HG02678 (cell line): ENCODE data around the gene ZNF566.
"Not testable (repeated sequence)": the region's sequence is repeated elsewhere in the genome, so short reads cannot be mapped to it uniquely, and the experiment has no call there.

Experiments used
- ATAC-seq: cut with Tn5 transposase; IDR thresholded peaks from one replicate; pipeline ENCODE4 v1.9.1; 2021; ENCODE audit warnings: mild to moderate bottlenecking, moderate library complexity; ENCODE audit not compliant: unreplicated experiment

The ZNF566 gene

GRCh38 chr19:36489118-36489919 lies at the start of gene ZNF566:
ZNF566 (minus strand) TSS chr19:36489561; CDS start chr19:36476557, 13,004 bp downstream.
- ATAC-seq = peak; percentile 94

DNA sequence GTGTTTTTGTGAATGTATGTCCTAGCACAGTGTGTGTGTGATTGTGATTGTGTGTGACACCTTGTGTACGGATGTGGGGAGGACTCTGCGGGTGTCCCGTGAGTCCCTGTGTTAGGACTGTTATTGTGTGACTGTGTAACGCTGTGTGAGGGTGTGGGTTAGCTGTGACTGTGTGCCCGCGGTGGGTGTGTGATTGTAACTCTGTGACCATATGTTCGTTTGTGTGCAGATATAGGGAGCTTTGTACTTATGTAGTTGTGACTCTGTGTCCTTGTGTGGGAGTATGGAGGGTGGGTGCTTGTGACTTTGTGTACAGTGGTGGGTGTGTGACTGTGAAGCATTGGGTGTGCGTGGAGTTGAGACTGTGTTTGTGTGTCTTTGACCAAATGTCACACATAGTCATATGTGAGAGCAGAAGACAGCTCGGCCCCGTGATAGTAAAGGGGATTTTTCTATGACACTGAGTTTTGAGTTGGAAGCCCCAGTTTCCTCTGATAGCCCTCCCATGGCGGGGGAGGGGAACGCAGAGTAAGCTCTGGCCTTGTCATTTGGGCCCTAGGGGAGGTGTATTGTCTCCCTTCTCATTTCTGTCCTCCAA lies 39.7 kb upstream of the ZNF566 start:
- ATAC-seq = no peak

GRCh38 chr19:36528194-36528920 lies 39.0 kb upstream of the ZNF566 start, which contains the start of gene ZNF260:
ZNF260 (minus strand) TSS chr19:36528271; CDS start chr19:36515238, 13,033 bp downstream.
- ATAC-seq = peak; percentile 89

GRCh38 chr19:36527873-36528193 lies 38.5 kb upstream of the ZNF566 start:
- no peak for ATAC-seq

- ATAC-seq = no peak
Measured at GRCh38 chr19:36527341-36527740, 38.0 kb upstream of the ZNF566 start.

DNA sequence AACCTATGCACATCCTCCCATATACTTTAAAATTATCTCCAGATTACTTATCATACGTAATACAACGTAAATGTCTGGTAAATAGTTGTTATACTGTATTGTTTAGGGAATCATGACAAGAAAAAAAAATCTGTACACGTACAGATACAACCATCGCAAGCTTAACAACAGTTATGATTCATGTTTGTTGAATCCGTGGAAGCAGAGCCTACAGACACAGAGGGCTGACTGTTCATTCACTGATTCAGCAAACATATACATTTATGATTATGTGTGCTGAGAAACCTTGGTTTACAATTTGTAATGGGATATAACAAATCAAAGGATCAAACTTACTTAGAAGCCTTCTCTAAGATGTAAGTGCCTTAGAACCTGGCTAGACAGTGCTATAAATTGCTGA lies 37.2 kb upstream of the ZNF566 start:
- no peak for ATAC-seq

GRCh38 chr19:36524617-36525016 lies 35.3 kb upstream of the ZNF566 start:
- ATAC-seq = no peak

GRCh38 chr19:36514012-36514612 lies 24.8 kb upstream of the ZNF566 start:
- no peak for ATAC-seq

- no peak for ATAC-seq
Measured at GRCh38 chr19:36508325-36508724, 19.0 kb upstream of the ZNF566 start.

- no peak for ATAC-seq
Measured at GRCh38 chr19:36501973-36502372, 12.6 kb upstream of the ZNF566 start.

GRCh38 chr19:36497001-36497400 lies 7.6 kb upstream of the ZNF566 start:
- ATAC-seq = no peak

DNA sequence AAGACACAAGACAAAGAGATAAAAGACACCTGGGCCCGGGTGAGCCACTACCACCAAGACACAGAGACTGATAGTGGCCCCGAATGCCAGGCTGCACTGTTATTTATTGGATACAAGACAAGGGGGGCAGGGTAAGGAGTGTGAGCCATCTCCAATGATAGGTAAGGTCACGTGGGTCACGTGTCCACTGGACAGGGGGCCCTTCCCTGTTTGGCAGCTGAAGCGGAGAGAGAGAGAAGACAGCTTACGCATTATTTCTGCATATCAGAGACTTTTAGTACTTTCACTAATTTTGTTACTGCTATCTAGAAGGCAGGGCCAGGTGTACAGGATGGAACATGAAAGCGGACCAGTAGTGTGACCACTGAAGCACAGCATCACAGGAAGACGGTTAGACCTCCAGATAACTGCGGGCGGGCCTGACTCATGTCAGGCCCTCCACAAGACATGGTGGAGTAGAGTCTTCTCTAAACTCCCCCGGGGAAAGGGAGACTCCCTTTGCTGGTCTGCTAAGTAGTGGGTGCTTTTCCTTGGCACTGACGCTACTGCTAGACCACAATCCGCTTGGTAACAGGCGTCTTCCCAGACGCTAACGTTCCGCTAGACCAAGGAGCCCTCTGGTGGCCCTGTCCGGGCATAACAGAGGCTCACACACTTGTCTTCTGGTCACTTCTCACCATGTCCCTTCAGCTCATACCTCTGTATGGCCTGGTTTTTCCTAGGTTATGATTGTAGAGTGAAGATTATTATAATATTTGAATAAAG lies 3.5 kb upstream of the ZNF566 start:
- ATAC-seq = not testable (repeated sequence)

- not testable (repeated sequence) for ATAC-seq
Measured at GRCh38 chr19:36490846-36491245, 1.5 kb upstream of the ZNF566 start.

DNA sequence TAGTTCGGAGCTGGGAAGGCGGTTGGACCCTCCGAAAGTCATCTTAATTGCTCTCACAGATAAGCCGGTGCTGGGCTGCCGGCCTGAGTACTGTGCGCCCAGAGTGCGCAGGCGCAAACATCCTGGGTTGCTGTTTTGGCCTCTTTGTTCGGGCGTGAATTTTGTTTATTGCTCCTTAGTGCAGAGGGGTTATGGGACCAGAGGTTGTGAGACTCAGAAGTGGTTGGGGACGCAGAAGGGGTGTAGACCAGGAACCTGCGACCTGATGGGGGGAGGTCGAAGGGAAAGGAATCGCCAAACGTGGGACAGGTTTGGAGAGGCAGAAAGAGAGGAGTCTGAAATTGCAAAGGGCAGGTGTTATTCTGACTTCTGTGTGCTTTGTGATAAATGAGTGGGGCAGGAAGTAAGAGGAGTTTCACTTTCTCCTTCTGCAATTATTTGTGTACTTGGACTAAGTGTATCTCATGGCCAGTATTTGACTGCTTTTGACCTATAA lies 607 bp upstream of the ZNF566 start:
- ATAC-seq = peak; percentile 46

DNA sequence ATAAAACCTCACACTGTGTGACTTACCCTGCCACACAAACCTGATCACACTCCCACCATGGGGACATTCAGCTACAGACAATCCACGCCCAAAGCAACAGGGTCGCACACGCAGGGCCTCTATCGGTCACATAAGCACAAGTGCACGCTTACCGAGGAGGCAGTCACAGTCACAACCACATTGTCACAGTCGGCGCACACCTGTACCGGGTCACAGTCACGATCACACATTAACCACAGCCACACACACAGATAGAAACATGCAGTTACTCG lies 579 bp downstream of the ZNF566 start:
- peak; percentile 20 for ATAC-seq

- ATAC-seq = no peak
Measured at GRCh38 chr19:36488118-36488845, 1.1 kb downstream of the ZNF566 start.

DNA sequence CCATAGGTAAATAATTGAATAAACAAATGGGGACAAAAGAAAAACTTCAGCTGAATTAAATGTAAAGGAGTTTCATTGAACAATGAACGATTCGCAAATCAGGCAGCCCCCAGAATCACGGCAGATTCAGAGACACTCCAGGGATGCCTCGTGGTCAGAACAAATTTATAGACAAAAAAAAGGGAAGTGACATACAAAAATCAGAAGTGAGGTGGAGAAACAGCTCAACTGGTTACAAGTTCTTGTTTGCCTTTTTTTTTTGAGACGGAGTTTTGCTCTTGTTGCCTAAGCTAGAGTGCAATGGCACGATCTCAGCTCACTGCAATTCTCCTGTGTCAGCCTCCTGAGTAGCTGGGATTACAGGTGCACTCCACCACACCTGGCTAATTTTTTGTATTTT lies 5.7 kb downstream of the ZNF566 start:
- ATAC-seq = no peak

DNA sequence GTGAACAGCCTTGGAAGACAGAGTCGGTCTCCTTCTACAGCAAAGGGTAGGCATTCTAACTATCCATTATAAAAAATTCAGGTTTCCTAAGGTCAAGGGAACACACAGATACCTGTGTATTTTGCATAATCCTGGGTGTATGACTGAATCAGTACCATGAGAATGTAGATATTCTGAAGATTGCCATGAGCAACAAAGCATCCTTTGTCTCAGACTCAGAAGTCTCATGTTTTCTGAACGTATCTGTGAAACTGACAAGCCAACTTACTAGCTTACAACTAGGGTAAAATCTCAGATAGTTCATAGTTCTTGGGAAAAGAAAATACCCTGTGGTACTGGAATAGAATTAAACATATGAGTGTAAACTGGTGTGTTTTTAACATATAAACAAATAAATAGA lies 6.5 kb downstream of the ZNF566 start:
- ATAC-seq = no peak

DNA sequence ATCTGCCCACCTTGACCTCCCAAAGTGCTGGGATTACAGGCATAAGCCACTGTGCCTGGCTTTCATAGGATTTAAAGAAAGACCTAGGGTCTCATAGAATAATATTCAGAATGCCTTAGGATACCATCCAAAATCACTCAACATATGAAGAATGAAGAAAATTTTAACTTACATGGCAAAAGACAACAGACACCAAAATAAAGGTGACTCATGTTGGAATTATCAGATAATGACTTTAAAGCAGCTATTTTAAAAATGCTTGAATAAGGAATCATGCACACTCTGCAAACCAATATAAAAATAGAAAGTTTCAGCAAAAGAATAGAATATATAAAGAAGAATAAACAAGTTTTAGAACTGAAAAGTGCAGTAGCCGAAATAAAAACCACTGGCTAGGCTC lies 29.3 kb downstream of the ZNF566 start:
- ATAC-seq = no peak

- ATAC-seq = no peak
Measured at GRCh38 chr19:36456831-36457230, 32.5 kb downstream of the ZNF566 start.
